VCaP (cell line): ENCODE data around the gene PHACTR2.
"Not testable (repeated sequence)": the region's sequence is repeated elsewhere in the genome, so short reads cannot be mapped to it uniquely, and the experiment has no call there.

ENCODE experiments used
- H3K27ac ChIP-seq: fragments of 450-650 bp; 2 replicates; pipeline ENCODE4 v1.5.1; 2017
- TF ChIP-seq, protein P1 (sequence below): fragments of 450-650 bp; conservative IDR thresholded peaks from 2 replicates; pipeline ENCODE4 v1.5.1; 2017; ENCODE audit warnings: mild to moderate bottlenecking, moderate library complexity

Gene PHACTR2

DNA sequence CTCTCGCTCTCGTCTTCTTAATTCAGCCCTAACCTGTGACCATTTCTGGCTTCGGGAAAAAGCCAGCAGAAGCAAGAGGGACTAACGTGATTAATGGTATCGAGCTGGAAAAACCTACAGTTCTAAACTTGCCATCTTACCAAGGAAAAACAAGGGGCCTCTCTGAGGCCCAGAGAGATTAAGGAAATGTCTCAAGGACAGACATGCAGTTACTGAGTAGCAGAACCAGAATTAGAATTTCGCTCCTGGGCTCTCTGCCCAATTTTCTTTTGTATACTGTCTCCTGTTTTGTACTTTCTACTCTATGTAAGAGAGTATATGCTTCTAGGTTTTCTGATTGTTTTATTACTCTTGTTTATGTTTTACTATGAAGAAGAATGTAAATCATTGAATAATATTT, 97.6 kb downstream of the PHACTR2 start:
- TF ChIP-seq, protein P1, sequence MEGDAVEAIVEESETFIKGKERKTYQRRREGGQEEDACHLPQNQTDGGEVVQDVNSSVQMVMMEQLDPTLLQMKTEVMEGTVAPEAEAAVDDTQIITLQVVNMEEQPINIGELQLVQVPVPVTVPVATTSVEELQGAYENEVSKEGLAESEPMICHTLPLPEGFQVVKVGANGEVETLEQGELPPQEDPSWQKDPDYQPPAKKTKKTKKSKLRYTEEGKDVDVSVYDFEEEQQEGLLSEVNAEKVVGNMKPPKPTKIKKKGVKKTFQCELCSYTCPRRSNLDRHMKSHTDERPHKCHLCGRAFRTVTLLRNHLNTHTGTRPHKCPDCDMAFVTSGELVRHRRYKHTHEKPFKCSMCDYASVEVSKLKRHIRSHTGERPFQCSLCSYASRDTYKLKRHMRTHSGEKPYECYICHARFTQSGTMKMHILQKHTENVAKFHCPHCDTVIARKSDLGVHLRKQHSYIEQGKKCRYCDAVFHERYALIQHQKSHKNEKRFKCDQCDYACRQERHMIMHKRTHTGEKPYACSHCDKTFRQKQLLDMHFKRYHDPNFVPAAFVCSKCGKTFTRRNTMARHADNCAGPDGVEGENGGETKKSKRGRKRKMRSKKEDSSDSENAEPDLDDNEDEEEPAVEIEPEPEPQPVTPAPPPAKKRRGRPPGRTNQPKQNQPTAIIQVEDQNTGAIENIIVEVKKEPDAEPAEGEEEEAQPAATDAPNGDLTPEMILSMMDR = no peak
- H3K27ac ChIP-seq = peak overlapping the region; percentile 65

DNA sequence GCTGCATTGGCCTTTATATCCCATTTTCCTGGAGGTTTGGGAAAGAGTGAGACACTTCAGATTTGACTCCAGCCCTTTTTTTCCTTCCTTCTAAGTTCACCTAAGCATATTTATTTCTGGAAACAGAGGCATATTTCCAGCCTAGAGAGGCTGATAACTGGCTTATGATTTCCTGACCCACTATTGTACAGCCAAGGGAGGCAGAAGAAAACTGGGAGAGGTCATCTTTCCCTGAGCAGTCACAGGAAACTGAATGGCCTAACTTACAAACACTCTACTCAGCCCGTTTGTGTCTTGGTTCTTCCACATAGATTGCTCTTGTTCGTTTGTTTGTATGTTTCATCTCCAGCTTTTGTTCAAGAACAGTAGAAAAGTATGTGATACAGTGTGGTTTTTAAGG, 101.2 kb downstream of the PHACTR2 start:
- TF ChIP-seq, protein P1 = no peak
- H3K27ac ChIP-seq = no peak overlapping the region

DNA sequence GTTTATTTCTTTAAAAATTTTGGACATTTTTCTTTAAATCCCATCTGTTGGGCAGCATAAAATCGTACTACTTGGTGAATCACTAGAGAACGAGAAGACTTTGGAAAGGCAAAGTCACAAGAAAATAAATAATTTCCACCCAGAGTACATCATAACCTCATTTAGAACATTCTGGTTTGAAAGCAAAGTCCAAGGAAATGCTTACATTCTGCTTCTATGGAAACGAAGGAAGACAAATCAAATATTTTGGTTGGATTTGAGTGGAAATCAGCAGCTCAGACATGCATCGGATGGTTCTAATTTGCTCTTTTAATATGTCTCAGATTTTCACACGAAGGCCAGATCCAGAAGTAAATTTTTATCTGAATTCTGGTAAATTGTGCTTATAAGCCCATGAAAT, 104.7 kb downstream of the PHACTR2 start:
- TF ChIP-seq, protein P1 = no peak

DNA sequence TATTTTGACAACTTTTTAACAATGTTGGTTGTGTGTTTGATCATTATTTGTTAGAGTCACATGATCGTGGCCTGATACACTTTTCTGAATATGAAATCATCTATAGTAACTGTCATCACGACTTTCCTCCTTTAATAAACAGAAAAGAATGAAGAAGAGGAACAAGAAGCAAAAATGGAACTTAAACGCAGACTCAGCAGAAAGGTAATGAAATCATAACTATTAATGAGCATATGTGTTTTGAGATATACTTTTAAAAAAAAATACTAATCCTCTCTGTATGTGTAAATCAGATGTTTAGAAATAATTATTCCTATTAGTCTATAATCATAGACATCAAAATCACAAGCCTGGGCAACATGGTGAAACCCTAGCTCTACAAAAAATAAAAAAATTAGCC, 105.3 kb downstream of the PHACTR2 start:
- TF ChIP-seq, protein P1 = no peak
- H3K27ac ChIP-seq = no peak overlapping the region

More for the DNA sequence above, 104.7 kb downstream of the PHACTR2 start:
- no peak overlapping the region for H3K27ac ChIP-seq

DNA sequence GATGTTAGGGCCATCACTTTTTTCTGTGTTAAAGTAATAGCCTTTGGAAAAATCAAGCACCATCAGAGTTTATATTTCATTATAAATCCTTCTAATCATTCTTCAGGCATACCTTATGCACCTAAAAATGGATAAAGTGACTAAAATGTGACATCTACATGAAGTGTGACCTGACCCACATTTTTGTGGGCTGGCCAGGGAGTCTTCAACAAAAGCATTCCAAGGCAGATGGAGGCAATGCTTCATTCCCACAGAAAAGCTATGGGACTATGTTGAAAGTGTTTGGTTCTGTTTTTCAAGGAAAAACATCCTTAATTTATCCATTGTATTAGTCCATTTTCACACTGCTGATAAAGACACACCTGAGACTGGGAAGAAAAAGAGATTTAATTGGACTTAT, 106.6 kb downstream of the PHACTR2 start:
- TF ChIP-seq, protein P1 = no peak

DNA sequence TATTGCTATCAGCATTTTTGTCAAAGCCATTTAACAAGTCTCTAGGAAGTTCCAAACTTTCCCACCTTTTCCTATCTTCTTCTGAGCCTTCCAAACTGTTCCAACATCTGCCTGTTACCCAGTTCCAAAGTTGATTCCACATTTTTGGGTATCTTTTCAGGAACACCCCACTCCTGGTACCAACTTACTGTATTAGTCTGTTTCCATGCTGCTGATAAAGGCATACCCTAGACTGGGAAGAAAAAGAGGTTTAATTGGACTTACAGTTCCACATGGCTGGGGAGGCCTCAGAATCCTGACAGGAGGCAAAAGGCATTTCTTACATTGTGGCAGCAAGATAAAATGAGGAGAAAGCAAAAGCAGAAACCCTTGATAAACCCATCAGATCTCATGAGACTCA, 108.6 kb downstream of the PHACTR2 start:
- not testable (repeated sequence) for H3K27ac ChIP-seq

More for the DNA sequence above, 106.6 kb downstream of the PHACTR2 start:
- H3K27ac ChIP-seq = no peak overlapping the region

DNA sequence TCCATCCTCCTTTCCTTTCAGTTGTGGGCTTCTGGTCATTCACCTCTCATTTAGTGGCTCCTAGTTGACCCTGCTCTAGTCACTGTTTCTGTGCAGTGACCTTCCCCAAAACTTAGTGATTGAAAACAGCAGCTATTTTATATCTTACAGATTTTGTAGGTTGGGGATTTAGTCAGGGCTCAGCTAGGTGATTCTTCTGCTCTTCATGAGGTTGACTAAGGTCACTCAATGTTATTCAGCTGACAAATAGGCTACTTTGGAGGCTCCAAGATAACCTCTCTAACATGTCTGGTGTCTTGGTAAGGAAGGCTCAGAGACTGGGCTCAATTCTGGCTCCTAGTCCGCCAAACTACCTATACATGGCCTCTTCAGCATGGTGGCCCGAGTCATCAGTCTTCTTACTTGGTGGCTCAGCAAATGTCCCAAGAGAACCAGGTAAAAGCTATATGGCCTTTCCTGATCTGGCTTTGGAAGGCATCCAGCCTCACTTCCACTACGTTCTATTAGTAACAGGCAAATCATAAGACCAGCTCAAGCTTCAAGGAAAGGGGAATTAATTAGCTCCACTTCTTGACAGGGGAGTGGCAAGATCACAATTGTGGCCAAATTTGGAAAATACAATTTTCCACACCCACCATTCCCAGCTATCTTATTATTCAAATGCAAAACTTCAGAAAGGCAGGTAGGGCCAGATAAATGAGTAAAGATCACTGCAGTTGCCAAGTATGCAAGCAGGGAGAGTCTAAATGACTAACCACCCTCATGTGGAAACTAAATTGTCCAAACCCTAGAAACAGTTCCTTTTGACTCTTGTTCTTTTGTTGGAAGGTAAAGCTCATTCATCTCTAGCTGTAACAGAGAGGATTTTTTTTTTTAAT, 114.9 kb downstream of the PHACTR2 start:
- no peak overlapping the region for H3K27ac ChIP-seq
- TF ChIP-seq, protein P1 = no peak

DNA sequence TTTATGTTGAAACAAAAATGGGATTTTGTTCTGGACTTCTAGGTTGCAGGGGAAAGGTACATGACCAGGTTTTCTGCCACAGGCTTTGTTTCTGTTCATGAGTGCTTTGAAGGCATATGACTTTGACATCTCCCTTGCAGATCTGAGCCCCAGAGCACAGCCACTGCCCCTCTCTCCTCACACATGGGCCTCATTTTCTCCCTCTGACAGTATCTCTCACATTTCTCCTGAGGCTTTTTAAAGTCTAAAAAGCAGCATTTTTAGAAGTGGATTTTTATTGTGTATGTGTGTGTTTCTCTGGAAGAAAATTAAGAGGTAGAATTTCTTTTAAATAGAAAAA, 115.5 kb downstream of the PHACTR2 start:
- no peak overlapping the region for H3K27ac ChIP-seq
- TF ChIP-seq, protein P1 = no peak

DNA sequence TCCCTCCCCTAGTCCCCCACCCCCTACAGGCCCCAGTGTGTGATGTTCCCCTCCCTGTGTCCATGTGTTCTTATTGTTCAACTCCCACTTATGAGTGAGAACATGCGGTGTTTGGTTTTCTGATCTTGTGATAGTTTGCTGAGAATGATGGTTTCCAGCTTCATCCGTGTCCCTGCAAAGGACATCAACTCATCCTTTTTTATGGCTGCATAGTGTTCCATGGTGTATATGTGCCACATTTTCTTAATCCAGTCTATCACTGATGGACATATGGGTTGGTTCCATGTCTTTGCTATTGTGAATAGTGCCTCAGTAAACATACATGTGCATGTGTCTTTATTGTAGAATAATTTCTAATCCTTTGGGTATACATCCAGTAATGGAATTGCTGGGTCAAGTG, 118.8 kb downstream of the PHACTR2 start:
- H3K27ac ChIP-seq = not testable (repeated sequence)

DNA sequence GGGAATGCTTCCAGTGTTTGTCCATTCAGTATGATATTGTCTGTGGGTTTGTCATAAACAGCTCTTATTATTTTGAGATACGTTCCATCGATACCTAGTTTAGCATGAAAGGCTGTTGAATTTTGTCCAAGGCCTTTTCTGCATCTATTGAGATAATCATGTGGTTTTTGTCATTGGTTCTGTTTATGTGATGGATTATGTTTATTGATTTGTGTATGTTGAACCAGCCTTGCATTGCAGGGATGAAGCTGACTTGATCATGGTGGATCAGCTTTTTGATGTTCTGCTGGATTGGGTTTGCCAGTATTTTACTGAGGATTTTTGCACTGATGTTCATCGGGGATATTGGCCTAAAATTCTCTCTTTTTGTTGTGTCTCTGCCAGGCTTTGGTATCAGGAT, 120.7 kb downstream of the PHACTR2 start:
- H3K27ac ChIP-seq = not testable (repeated sequence)
